ENCODE data around the gene MYBPC2. TPM values are rescaled to one million over a fixed set of nuclear protein-coding genes. Genes with fewer than 3 reads are reported as not detected.

MYBPC2 gene
- total and polyA plus RNA-seq, 2 of the 4 experiments (the other 2 are of a cell fraction): not detected

DNA sequence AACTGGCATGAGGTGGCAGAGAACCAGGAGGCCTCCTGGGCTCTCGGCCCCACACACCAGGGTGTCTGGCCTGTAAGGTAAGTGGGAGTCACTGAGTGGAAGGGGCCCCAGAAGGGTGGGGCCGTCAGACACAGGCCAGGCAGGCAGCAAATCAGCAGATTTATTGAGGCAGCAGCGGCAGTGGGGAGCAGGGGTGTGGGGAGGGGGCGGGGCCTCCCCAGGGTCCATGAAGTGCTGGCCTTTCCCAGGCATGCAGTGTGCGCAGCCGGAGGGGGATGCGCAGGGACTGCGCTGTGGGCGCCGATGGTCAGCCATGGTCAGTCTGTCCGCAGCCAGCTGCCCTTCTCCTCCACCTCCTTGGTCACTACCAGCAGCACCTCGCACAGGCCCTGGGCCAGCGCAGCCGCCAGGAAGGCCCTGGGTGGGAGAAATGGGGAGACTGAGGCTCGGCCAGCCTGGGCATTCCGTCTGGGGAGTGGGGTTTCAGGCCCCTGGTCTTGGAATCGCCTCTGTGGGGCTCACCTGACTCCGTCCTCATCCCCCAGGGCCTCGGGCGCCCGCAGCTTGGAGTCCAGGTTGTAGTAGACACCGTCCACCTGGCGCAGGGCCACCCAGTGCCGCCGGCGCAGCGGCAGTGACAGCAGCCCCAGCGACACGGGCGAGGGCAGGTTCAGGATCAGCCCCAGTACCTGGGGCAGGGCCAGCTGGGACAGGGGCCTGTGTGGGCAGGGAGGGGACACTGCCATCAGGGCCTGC is 73.3 kb downstream of the MYBPC2 start:
- no peak overlapping the region for H3K9ac ChIP-seq (ENCODE audit: low read depth, low read length)
- ChIA-PET POLR2A (ENCODE audit: unreplicated experiment) (no interaction called here), CTCF (no interaction called here)
- peaks cover 5 to 10% of the 10 kb centered on the region in 2 experiments; a peak in 3 of 4 replicates for H3K79me1 ChIP-seq (ENCODE audit: low read depth in 1 of 2, low read length in 2 of 2)
- H4K20me1 ChIP-seq (ENCODE audit: insufficient read depth, low read length): no peaks in the 10 kb centered on the region
- H3K27ac ChIP-seq (ENCODE audit: insufficient read depth, low read length): no peak overlapping the region
- in situ Hi-C loops (cut with MboI; ENCODE audit: low sequenced_read_pairs) (no loop called here), intact Hi-C loops (cut with micrococcal nuclease) (no loop called here), dilution Hi-C loops (cut with HindIII; ENCODE audit: low sequenced_read_pairs, unreplicated experiment) (no loop called here)
- H3K14ac ChIP-seq (replicated peaks; ENCODE audit: low read depth, low read length): no peak overlapping the region
- H3K4me3 ChIP-seq (ENCODE audit: insufficient read depth, low read depth, low read length): no peak overlapping the region
- H3K9me1 ChIP-seq (ENCODE audit: insufficient read depth, low read length): no peaks in the 10 kb centered on the region
- H3K36me3 ChIP-seq (ENCODE audit: control insufficient read depth, insufficient read depth, low read length): peaks cover 3% of the 10 kb centered on the region; the same call in 1 of the 2 replicates
- H2BK15ac ChIP-seq (ENCODE audit: low read depth, low read length): no peak overlapping the region
- H3K56ac ChIP-seq (ENCODE audit: extremely low read depth, insufficient read depth, low read length): no peak overlapping the region
- H3K4me2 ChIP-seq (ENCODE audit: low read depth, low read length): no peak overlapping the region
- H3K23ac ChIP-seq (ENCODE audit: low read depth, low read length): no peak overlapping the region
- no peak overlapping the region for H2AK9ac ChIP-seq (replicated peaks; ENCODE audit: low read depth, low read length, poor library complexity)
- H4K5ac ChIP-seq (ENCODE audit: low read depth, low read length): no peak overlapping the region
- no peak overlapping the region for H3K18ac ChIP-seq (ENCODE audit: low read depth, low read length)
- H2BK20ac ChIP-seq (ENCODE audit: low read depth, low read length): no peak overlapping the region
- no peak overlapping the region for H2BK5ac ChIP-seq (ENCODE audit: low read depth, low read length, poor library complexity, severe bottlenecking)
- no peak overlapping the region for H3K4ac ChIP-seq (ENCODE audit: low read depth, low read length)
- no TSS peak for BruUV-seq (replicated peaks)
- H2AFZ ChIP-seq (replicated peaks; ENCODE audit: low read length, poor library complexity): no peak overlapping the region
- no peak for ATAC-seq (ENCODE audit: low read depth)
- no peak for DNase-seq
- H3K27me3 ChIP-seq (ENCODE audit: control insufficient read depth, insufficient read depth, low read length): peaks cover 4% of the 10 kb centered on the region; the same call in 1 of the 2 replicates
- TF ChIP-seq SMC3 (IDR thresholded peaks at IDR 0.05; ENCODE audit: low read depth, low read length): no peak
- H3K4me1 ChIP-seq (ENCODE audit: control insufficient read depth, insufficient read depth, low read length): peaks cover 3% of the 10 kb centered on the region
- H2AK5ac ChIP-seq (ENCODE audit: low read depth, low read length): no peak overlapping the region
- 90% methylated on average over 9 of the region's 30 CpGs; no CpG with 5 or more reads in 1 of the 2 experiments for WGBS, 2 experiments (ENCODE audit: extremely low coverage in 2 of 2, insufficient read length in 1 of 2)
- no peak overlapping the region for H2BK120ac ChIP-seq (ENCODE audit: low read depth, low read length)
- no peak overlapping the region for H4K91ac ChIP-seq (ENCODE audit: insufficient read depth, low read depth, low read length)
- no peak overlapping the region for H4K8ac ChIP-seq (ENCODE audit: low read depth in 2 of 2, low read length in 2 of 2)
- no peaks in the 10 kb centered on the region for H3K9me3 ChIP-seq (ENCODE audit: control insufficient read depth, insufficient read depth, low read length)
